Nephron progenitor cell (in vitro differentiated cells): ENCODE results near the gene ZNF559.

ENCODE experiments used
- DNase-seq: peaks from one replicate; pipeline ENCODE4 v3.0.0; 2021
- H3K27ac Mint-ChIP-seq: 2 replicates; pipeline ENCODE4 v1.8.0; 2021; ENCODE audit warnings: mild to moderate bottlenecking, moderate library complexity, mixed read lengths
- H3K27me3 Mint-ChIP-seq: 2 replicates; pipeline ENCODE4 v1.8.0; 2021; ENCODE audit warnings: mild to moderate bottlenecking, low read depth, mixed read lengths; ENCODE audit not compliant: poor library complexity
- H3K36me3 Mint-ChIP-seq: 2 replicates; pipeline ENCODE4 v1.8.0; 2021; ENCODE audit warnings: low read depth, mixed read lengths
- H3K4me1 Mint-ChIP-seq: 2 replicates; pipeline ENCODE4 v1.8.0; 2021; ENCODE audit warnings: mixed read lengths
- H3K4me3 Mint-ChIP-seq: 2 replicates; pipeline ENCODE4 v1.8.0; 2021; ENCODE audit warnings: mild to moderate bottlenecking, moderate library complexity, mixed read lengths
- H3K9me3 Mint-ChIP-seq: 2 replicates; pipeline ENCODE4 v1.8.0; 2021; ENCODE audit warnings: mild to moderate bottlenecking, moderate library complexity, mixed read lengths
- TF ChIP-seq, protein P1 (sequence below): fragments of 200-600 bp; sonication (generic); IDR thresholded peaks from 2 replicates; pipeline ENCODE4 v1.5.0; 2021; ENCODE audit warnings: antibody characterized with exemption

Gene ZNF559

DNA sequence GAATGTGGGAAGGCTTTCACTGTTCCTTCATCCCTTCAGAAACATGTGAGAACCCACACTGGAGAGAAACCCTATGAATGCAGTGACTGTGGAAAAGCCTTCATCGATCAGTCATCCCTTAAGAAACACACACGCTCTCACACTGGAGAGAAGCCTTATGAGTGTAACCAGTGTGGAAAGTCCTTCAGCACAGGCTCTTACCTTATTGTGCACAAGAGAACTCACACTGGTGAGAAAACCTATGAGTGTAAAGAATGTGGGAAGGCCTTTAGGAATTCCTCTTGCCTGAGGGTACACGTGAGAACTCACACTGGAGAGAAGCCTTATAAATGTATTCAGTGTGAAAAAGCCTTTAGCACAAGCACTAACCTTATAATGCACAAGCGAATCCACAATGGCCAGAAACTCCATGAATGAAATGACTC is 57.4 kb downstream of the ZNF559 start:
- no peak overlapping the region for H3K4me3 Mint-ChIP-seq
- no peaks in the 10 kb centered on the region for H3K27me3 Mint-ChIP-seq
- DNase-seq: no peak
- TF ChIP-seq, protein P1, sequence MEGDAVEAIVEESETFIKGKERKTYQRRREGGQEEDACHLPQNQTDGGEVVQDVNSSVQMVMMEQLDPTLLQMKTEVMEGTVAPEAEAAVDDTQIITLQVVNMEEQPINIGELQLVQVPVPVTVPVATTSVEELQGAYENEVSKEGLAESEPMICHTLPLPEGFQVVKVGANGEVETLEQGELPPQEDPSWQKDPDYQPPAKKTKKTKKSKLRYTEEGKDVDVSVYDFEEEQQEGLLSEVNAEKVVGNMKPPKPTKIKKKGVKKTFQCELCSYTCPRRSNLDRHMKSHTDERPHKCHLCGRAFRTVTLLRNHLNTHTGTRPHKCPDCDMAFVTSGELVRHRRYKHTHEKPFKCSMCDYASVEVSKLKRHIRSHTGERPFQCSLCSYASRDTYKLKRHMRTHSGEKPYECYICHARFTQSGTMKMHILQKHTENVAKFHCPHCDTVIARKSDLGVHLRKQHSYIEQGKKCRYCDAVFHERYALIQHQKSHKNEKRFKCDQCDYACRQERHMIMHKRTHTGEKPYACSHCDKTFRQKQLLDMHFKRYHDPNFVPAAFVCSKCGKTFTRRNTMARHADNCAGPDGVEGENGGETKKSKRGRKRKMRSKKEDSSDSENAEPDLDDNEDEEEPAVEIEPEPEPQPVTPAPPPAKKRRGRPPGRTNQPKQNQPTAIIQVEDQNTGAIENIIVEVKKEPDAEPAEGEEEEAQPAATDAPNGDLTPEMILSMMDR: no peak
- H3K36me3 Mint-ChIP-seq: peaks cover 95% of the 10 kb centered on the region
- peaks cover 97% of the 10 kb centered on the region for H3K9me3 Mint-ChIP-seq
- H3K27ac Mint-ChIP-seq: no peak overlapping the region
- H3K4me1 Mint-ChIP-seq: no peaks in the 10 kb centered on the region
